SH-SY5Y (cell line): ENCODE measurements around the gene MED23.

ENCODE experiments used
- GATA2 ChIP-seq: IDR thresholded peaks from 2 replicates; pipeline ENCODE4 v1.6.1; 2011; ENCODE audit warnings: mild to moderate bottlenecking, low read depth, low read length
- GATA3 ChIP-seq: IDR thresholded peaks from 2 replicates; pipeline ENCODE4 v1.6.1; 2011; ENCODE audit warnings: low read depth, mild to moderate bottlenecking, low read length, moderate library complexity

MED23 gene

DNA sequence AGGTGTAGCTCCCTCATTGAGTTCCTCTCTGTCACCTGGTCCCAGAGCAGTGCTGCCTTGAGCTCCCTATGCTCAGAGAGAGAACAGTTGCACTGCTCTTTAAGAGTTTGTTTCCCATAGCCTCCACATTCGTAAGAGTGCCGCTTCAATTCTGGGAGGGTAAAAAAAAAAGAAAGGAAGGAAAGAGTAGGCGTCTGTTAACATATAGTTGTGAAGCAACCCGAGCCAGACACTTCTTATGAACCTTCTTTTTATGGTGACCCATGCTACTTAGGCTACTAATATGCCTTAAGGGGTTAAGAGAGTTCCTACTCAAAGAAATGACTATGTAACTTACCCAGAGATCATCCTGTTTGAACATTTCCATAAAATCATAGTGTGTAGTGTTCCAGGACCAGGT is 59.3 kb downstream of the MED23 start:
- no peak for TF ChIP-seq GATA3
- TF ChIP-seq GATA2, result no peak

- no peak for TF ChIP-seq GATA2
These were observed 63.0 kb downstream of the MED23 start for GRCh38 chr6:131565056-131565455.

DNA sequence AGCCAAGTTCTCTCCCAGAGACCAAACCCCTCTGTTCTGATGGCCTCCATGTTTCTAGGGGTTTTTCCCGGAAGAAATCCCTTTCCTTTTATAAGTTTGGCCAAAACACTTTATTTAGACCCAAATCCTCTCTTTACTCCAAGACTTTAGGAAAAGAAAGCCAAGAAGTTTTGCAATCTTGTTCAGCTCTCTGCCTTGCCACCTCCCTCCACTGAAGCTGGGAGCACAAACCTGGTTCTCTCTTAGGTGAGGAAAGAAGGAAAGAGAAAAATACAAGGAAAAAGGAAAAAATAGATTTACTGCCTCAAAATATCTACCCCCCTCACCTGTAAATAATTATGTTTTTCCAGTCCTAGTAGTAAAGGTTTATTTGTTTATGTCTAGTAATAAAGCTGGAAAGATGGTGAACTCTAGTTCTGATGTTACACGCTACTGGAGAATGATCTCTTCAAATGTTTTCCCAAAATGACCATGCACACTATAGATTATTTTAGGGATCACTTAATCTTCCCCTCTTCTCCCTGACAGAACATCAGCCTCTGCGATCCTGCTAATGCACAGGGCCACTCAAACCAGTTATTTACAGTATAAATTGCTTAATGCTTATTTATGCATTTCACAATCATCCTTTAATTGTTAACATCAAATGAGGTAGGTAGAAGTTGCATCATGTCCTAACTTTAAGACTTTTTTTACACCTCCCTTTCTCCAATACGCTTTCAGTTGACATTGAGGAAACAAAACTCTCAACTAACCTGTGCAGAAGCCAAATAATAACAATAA is 65.9 kb downstream of the MED23 start:
- TF ChIP-seq GATA2 (no peak), GATA3 (no peak)

DNA sequence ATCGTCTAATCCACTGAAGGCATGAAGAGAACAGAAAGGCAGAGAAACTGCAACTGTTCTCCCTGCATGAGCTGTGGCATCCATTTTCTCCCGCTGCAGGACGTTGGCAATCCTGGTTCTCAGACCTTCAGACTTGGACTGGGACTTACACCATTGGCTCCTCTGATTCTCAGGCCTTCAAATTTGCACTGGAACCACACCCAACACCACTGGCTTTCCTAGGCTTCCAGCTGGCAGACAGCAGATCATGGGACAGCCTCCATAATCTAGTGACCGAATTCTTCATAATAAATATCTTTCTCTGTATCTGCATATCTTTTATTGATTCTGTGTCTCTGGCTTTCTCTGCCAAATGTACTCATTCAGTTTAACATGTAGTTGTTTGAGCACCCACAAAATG is 69.1 kb downstream of the MED23 start:
- TF ChIP-seq GATA3, result no peak

DNA sequence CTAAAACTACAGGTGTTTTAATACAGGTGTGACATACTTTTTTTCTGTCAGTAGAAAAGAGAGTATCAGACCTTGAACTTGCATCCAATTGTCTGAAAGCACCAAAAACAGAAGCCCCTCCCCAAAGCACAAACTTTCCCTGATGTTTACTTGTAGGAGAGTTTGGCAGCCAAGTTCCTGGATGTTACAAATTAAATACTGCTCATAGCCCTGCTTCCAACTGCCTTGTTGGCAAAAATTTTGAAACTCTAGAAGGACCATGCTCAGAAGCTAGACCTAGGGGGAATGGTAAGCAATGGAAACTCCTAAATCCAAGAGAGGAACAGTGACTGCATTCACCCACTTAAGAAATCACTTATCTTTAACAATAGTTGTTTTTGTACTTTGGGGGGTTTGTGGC is 72.0 kb downstream of the MED23 start:
- TF ChIP-seq GATA3 (no peak), GATA2 (no peak)

GRCh38 chr6:131552572-131552971 is 75.5 kb downstream of the MED23 start:
- TF ChIP-seq GATA3 (no peak), GATA2 (no peak)

DNA sequence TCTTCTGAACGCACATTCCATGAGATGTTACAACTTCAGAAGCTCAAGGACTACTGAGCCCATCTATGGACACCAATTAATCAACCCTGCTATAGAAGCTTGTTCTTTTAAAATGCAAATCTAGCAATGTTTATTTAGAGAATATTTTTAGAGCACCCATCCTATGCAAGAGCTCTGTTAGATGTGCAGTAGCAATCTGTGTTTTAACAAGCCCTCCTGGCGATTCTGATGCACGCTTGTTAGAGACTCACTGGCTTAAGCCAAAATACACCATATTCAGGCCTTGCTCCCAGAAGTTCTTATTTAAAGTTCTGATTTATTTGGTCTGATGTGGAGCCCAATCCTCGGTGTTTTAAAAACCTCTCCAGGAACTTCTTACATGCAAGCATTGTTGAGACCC is 76.1 kb downstream of the MED23 start:
- TF ChIP-seq GATA2 (no peak), GATA3 (no peak)

- TF ChIP-seq GATA2, result no peak
- TF ChIP-seq GATA3, result no peak
These were observed 78.2 kb downstream of the MED23 start for GRCh38 chr6:131549811-131550210.

GRCh38 chr6:131548441-131548840 is 79.6 kb downstream of the MED23 start:
- TF ChIP-seq GATA3 (no peak), GATA2 (no peak)

GRCh38 chr6:131547488-131547887 is 80.6 kb downstream of the MED23 start:
- TF ChIP-seq GATA3 (no peak), GATA2 (no peak)

GRCh38 chr6:131545317-131545716 is 82.7 kb downstream of the MED23 start:
- TF ChIP-seq GATA3 (no peak), GATA2 (no peak)

DNA sequence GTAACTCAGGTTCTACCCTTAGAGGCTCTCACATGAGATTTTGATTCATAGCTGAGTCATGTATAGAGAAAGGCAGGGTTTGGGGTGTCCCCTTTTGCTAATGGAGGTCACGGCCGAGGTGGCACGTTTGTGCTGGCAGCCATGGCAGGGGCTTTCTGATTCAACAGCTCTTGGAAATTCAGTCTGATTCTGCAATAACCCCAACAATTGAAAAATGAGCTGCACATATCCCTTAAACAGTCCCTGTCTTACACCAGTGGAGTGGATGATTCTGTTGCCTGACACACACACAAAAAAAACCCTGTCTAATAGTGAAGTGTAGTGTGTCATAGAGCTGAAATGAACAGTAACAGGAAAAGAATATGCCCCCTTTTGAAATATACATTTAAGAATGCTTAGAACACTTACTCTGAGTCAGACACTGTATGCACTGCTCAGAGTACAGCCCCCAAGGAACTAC is 95.4 kb downstream of the MED23 start:
- TF ChIP-seq GATA2, result no peak
- no peak for TF ChIP-seq GATA3

- TF ChIP-seq GATA2 (no peak), GATA3 (no peak)
These were observed 103.2 kb downstream of the MED23 start for GRCh38 chr6:131524695-131525336.

- TF ChIP-seq GATA3 (no peak), GATA2 (no peak)
These were observed 103.9 kb downstream of the MED23 start for GRCh38 chr6:131523988-131524673.
